Measurements from ENCODE around the gene CASP10.
A peak's percentile ranks its signal among the peaks of the same experiment; 100 is the strongest.

Gene CASP10

DNA sequence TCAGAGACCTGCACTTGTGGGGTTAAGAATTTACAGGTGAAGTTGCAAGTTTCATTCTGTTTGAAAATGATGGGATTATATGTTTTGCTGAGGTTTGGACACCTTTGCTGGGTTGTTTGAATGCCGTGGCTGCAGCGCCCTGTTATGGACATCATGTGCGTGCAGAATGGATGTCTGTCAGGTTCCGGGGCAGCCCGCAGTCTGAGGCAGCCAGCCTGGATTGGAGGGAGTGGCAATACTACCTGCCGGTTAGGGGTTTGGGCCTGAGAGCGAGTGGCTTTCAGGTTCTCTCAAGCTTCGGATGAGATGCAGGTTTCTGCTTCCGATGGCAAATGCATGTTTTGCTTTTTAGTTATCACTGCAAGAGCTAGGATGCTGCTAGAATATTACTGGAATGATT lies 78.5 kb downstream of the CASP10 start:
- DNase-seq = peak; percentile 51

DNA sequence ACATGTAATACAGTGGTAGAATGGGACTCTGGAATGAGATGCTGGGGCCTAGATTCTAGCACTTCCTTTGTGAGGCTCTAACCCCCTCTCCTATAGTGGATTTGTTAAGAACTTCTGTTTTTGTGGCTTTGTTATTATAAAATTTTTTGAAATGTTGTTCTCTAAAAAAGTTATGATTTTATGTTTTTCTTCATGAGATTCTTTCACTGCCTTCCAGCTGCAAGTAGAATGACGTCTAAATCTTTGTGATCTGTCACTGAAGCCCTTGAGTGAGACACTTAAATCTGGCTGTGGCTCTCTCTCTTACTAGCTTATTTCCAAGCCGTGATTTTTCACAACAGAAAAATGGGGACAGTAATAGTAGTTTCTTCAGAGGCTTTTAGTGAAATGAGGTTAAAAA lies 79.0 kb downstream of the CASP10 start:
- no peak for DNase-seq

DNA sequence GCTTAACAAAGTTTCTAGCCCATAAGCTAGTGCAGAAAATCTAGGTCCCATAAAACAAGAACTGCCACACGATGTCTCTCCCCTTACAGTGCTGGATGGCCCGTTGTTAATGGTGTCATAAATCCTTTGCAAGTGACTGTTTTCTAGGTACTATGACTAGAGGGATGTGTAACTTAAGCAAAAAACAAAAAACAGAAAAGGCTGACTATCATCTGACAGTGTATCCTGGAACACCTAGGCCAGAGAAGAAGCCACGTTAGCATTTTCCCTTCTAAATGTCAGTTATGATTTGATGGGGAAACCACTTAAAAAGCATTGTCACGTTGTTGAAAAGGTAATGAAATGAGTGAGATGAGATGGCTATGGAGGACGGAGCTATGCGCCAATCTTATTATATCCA lies 79.8 kb downstream of the CASP10 start:
- DNase-seq = no peak

DNA sequence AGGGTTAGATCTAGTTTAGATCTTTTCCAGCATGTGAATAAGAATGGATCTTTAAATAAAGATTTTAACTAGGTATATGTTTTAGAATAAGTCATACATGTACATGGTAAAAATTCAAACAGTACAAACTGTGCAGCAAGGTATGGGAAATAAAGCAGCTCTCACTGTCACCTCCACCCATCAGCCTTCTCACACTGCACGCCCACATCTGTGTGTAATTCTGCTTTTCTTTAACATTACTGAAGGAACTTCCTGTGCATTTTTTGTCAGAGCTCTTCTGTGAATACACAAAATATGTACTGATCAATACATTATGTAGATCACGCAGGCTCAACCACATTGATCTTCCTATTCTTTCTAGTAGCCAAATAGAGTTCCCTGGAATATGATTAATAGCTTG lies 80.8 kb downstream of the CASP10 start:
- DNase-seq = no peak

DNA sequence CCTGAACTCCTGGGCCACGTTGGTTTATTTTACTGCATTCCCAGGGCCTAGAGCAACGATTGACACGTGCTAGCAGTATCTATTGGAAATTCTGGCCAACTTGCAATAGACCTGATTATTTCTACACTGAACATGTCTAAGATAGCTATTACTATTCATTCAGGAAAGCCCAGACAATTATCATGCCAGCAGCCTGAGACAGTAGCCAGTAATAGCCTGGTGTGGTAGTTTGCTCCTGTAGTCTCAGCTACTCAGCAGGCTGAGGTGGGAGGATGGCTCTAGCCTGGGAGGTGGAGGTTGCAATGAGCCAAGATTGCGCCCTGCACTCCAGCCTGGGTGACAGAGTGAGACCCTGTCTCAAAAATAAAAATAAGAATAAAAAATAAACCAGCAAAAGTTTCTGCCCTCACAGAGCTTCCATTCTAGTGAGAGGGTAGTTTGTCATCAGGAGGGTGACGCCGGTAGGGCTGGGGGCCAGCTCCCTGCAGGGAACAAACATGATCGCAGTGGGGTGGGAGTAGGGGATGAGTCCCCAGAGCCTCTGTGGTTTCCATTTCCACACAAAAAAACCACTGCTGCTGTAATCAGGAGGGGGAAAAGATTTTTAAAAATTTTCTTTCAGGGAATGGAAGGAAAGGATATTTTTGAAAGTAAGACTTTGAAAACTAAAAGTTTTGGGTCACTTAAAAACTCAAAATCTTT lies 81.7 kb downstream of the CASP10 start:
- DNase-seq = no peak

DNA sequence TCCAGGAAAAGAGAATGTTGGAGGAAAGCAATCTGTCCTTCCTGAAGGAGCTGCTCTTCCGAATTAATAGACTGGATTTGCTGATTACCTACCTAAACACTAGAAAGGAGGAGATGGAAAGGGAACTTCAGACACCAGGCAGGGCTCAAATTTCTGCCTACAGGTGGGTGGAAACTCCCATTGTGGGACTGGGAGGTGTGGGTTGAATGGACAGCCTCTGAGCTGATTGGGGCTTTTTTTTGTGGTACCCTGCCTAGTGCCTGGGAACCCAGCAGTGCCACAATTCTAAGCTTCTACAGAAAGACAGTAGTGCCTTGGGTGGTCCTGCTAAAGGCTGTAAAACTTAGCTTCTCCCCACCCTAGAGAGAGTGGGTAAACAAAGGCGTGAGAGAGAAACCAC lies 83.7 kb downstream of the CASP10 start:
- no peak for DNase-seq

DNA sequence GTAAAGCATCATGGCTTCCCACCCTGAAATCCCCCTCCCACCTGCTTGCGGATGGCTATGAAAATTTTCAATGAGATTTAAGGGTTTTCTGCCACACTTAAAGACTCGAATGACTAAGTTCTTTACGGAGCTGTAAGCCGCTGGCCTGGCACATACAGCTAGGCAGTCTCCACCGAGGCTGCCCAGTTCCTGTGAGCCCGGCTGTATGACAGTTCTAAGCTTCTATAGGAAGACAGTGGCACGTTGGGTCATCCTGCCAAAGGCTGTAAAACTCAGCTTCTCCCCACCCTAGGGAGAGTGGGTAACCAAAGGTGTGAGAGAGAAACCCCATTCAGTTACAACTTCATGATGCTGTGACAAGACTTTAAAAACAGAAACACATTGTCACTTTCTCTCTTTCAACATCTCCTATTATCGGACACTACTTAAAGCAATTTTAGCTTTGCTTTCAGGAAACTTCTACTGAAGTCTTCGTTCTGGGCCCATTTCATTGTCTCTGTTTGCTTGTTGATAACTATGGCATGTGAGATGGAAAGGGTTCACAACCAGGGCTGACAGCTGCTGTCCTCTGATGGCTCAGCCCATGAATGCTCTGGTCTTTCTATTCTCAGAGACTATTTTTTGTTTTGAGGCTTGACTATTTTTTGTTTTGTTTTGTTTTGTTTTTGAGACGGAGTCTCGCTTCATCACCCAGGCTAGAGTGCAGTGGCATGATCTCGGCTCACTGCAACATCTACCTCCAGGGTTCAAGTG lies 84.5 kb downstream of the CASP10 start:
- DNase-seq = no peak

DNA sequence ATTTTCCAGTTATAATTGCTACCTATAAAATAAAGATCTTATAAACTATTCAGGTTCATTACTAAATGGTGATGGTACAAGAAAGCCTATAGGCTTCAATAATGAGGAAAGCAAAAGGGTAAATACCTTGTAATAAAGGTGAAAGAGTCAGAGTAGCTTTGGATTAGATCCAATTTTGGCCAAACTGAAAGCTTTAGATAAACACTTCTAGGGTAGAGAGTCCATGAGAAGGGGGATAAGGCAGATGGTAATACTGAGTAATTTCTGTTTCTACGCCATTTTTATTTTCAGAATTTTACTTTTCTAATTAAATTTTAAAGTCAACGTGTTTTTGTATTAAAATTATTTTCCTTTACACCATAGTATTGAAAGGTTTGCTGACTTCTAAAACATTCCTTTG lies 86.8 kb downstream of the CASP10 start:
- no peak for DNase-seq

DNA sequence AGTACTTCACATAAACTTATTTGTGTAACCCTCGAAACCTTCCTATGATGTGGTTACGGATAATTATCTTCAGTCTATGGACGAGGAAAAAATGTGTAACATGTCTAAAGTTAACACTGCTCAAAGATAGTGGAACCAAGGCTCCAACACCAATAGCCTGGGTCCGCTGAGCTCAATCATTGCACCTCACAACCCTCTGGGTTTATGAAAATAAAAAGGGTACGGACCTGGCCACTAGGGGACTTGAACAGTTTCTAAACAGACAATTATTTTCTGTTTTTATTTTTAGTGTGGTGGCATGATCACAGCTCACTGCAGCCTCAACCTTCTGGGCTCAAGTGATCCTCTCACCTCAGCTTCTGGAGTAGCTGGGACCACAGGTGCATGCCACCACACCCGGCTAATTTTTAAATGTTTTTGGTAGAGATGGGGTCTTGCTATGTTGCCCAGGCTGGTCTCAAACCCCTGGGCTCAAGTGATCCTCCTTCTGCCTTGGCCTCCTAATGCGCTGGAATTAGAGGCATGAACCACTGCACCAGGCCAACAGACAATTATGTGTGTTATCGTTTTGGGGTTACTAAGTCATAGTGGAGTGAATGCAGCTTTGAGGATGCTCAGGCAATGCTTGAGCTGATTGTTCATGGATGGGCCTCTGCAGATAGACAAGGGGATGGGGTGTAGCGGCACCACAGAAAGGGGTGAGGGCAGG lies 87.5 kb downstream of the CASP10 start:
- no peak for DNase-seq

DNA sequence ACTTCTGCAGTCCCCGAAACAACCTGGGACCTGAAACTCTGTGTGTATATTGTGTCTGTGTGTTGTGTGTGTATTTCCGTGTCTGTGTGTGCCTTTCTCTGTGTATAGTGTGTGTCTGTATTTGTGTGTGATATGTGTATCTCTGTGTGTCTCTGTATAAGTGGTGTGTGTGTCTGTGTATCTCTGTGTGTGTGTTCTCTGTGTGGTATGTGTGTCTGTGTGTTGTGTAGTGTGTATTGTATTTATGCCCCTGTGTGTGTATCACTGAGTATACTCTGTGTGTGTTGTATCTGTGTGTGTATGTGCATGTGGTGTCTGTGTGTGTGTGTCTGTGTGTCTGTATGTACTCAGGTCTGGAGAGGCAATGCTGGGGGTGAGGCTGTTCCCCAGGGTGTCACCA lies 89.0 kb downstream of the CASP10 start:
- DNase-seq = no peak

DNA sequence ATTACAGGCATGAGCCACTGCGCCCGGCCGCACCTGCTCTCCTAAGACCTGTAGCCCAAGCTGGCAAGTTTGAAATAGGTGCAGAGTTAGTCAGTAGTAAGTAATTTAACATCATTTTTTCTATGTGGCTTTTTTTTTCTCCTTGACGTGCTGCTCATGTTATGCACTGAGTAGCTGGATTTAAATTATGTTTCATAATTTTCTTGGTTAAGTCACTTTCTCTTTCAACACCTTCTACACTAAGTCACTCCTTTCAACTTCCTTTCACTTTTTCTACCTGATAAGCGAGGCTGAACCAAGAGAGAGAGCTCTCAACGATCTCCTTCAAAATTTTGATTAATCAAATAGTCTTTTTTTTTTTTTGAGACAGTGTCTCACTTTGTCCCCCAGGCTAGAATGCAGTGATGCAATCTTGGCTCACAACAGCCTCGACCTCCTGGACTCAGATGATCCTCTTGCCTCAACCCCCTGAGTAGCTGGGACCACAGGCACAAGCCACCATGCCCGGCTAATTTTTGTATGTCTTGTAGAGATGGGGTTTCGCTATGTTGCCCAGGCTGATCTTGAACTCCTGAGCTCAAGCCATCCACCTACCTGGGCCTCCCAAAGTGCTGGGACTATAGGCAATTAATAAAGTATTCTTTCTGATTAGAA lies 90.5 kb downstream of the CASP10 start:
- no peak for DNase-seq

DNA sequence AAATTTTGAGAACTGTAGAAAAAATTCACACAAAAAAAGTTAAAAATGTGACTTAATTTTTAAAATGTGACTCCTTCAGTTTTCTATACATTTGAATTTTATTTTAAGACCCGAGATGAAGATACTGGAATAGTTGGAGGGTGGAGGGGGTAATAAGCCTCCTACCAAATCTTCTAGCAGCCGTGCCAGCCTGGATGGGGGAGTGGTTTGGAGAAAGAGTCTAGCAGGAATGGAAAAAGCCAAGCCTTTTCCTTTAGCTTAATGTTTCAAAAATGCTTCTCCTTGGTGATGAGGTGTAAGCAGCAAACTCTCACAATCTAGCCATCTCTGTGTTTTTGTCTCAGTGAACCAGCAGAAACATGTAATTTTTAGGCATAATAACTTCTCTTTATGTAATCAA lies 92.1 kb downstream of the CASP10 start:
- no peak for DNase-seq

DNA sequence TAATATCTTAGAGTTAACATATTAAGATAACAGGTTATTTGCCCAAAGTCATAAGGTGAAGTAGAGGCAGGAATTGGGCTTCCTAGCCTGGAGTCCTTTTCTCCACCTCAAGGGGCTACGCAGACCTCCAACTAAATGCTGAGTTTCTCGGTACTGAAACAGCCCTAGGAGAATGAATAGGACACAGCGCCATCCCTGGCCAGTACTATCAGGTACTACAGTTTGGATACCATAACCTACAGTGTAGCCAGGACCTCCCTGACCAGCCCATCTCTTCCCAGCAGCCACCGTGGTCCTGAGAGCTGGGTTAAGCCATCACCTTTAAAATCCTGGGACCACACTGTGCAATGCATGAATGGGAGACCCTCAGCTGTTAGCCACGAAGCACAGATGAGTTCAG lies 93.0 kb downstream of the CASP10 start:
- no peak for DNase-seq

DNA sequence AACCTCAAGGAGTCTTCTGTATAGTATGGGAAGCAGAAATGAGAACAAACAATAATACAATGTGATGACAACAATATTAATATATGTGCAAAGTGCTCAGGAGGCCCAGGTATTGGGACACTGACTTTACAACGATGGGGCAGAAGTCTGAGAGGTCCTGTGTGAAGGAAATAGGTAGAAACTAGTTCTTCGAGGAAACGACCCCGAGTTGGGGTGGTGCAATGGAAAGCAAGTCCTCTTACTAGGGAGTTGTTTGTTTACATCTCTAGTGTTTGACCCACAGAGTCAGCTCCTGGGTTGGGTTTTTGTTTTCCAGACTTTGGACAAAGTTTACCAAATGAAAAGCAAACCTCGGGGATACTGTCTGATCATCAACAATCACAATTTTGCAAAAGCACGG lies 93.6 kb downstream of the CASP10 start:
- DNase-seq = no peak
